GM06990 (cell line): Measurements from ENCODE around the gene RPL36AL.
A peak's percentile ranks its signal among the peaks of the same experiment; 100 is the strongest.

Experiments
- DNase-seq: peaks from one replicate; pipeline ENCODE4 v3.0.0-alpha.2; 2011; ENCODE audit not compliant: insufficient read length; ENCODE audit errors: extremely low read depth
- H3K27me3 ChIP-seq: replicated peaks from 2 replicates; pipeline ENCODE4 v1.6.0; 2011; ENCODE audit warnings: low read length; ENCODE audit not compliant: control insufficient read depth, insufficient read depth
- H3K36me3 ChIP-seq: 2 replicates; pipeline ENCODE4 v1.5.1; 2011; ENCODE audit warnings: low read length; ENCODE audit not compliant: control insufficient read depth, insufficient read depth
- H3K4me3 ChIP-seq: replicated peaks from 2 replicates; pipeline ENCODE4 v1.5.1; 2011; ENCODE audit warnings: low read depth, mild to moderate bottlenecking, control low read depth, low read length
- CTCF ChIP-seq: IDR thresholded peaks from 2 replicates; pipeline ENCODE4 v1.5.1; 2011; ENCODE audit warnings: low read length, control low read depth, mild to moderate bottlenecking, inconsistent platforms; ENCODE audit not compliant: insufficient read depth, poor library complexity, severe bottlenecking

Gene RPL36AL

GRCh38 chr14:49641697-49642129, 21.3 kb upstream of the RPL36AL start:
- TF ChIP-seq CTCF = no peak
- no peak overlapping the region for H3K4me3 ChIP-seq
- H3K36me3 ChIP-seq = peaks cover 4% of the 10 kb centered on the region
- H3K27me3 ChIP-seq = no peaks in the 10 kb centered on the region
- no peak for DNase-seq

GRCh38 chr14:49640540-49641417, 20.4 kb upstream of the RPL36AL start:
- Histone ChIP-seq H3K27me3 (no peaks in the 10 kb centered on the region), H3K4me3 (no peak overlapping the region), H3K36me3 (peaks cover 5% of the 10 kb centered on the region)
- no peak for TF ChIP-seq CTCF
- no peak for DNase-seq

GRCh38 chr14:49637534-49638078, 17.2 kb upstream of the RPL36AL start:
- TF ChIP-seq CTCF = no peak
- Histone ChIP-seq H3K27me3 (no peaks in the 10 kb centered on the region), H3K4me3 (no peak overlapping the region), H3K36me3 (peaks cover 5% of the 10 kb centered on the region)
- no peak for DNase-seq

GRCh38 chr14:49636866-49637265, 16.4 kb upstream of the RPL36AL start:
- H3K4me3 ChIP-seq = no peak overlapping the region
- TF ChIP-seq CTCF = no peak
- DNase-seq = no peak
- no peaks in the 10 kb centered on the region for H3K27me3 ChIP-seq
- H3K36me3 ChIP-seq = peaks cover 5% of the 10 kb centered on the region

- no peak for DNase-seq
- Histone ChIP-seq H3K27me3 (no peaks in the 10 kb centered on the region), H3K4me3 (peak within 1 kb of the TSS; percentile 94), H3K36me3 (peaks cover 3% of the 10 kb centered on the region)
- no peak for TF ChIP-seq CTCF
These were observed 14.3 kb upstream of the RPL36AL start, which contains the start of gene DNAAF2 for GRCh38 chr14:49634547-49635334. TSS of gene DNAAF2 (minus strand) at chr14:49635244. CDS start at chr14:49635149, 95 bp downstream.
